NCI-H2107 treated with DMSO at 0.1 percent for 48 hours (cell line): ENCODE results near the gene RABGAP1L.
"Not testable (repeated sequence)": the region's sequence is repeated elsewhere in the genome, so short reads cannot be mapped to it uniquely, and the experiment has no call there.

Experiments used
- DNase-seq: peaks from one replicate; lab custom pipeline; 2025; ENCODE audit not compliant: unreplicated experiment; lab: John Stamatoyannopoulos, UW

The RABGAP1L gene

DNA sequence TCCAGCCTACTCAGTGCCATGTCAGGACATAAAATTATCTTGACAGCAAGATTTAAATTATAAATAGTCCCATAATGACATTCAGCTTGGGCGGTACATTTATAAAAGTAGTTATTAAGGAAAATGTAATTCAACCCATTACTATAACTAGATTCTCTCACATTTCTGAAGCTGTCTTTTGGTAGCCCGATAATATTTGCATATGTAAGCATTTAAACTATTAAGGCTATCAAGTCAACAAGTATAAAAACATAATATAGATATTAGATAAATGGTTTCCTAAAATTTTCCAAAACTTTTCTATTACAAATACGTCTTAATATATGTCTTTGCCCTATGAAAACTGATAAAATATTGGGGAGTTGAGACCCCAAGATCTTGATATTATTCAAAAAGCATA lies 266.8 kb downstream of the RABGAP1L start:
- DNase-seq, result no peak

DNA sequence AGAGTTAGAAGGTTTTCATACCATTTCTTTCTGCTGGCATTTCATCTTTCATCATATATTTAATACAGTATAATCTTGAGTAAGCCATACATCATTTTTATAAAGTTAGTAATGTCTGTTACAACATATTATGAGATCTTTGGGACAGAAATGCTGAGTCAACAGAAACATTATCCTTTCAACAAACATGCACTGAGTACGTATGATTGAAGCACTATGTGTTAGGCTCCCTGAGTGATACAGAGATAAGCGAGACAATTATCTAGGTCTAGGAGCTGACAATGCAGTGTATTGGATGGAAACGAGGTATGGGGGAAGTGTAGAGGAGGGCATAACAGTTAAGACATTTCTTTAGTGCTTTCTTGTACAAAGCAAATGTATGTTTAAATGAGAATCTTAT lies 268.7 kb downstream of the RABGAP1L start:
- no peak for DNase-seq

DNA sequence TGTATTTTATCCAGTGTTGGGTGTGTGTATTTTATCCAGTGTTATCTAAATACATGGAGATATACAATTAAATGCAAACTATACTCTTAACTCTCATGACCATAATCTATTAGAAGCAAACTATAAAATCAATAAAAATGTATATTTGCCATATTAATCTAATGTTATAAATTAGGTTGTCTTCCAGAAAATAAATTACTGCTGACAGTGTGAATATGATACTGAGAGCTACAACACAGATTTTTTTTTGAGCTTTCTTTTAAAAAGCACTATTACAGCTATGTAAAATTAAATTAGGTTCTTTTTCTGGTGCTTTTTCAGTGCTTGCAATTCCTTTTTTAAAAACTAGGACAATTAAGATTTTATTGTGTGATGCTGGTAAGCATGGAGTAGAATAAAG lies 269.4 kb downstream of the RABGAP1L start:
- DNase-seq, result no peak

DNA sequence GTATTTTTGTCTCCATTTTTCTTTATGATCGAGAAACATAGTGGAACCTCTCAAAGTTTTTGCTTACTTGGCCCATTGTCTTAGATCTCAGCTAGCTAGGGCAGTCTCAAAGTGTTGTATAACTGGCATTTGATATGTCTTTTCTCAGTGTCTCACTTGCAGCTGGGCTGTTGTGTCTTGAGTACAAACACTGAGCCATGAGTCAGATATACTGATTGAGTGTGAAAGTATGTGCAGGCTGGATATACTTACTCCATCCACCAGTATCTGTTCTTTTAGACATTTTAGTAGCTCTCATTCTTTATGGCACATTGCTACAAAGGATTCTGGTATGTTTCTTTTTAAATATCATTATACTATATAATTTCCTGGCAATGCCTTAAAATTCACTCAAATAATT lies 274.1 kb downstream of the RABGAP1L start:
- no peak for DNase-seq

DNA sequence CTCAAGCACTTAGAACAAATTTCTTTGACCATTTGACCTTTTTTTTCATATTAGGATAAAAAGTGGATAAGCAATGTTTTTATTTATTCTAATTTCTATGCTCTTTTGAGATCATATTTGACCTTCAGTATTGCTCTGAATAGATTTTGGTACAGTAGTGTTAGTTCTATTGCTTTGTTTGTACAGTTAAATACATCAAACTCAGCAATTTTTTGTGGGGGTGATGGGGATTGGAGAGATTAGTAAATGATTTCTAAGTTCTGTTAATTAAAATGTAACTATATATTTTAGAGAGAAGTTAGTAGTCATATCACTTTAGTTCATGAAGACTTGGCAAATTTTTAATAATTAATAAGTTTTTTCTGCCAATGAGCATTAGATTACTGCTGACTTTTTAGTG lies 286.0 kb downstream of the RABGAP1L start:
- no peak for DNase-seq

DNA sequence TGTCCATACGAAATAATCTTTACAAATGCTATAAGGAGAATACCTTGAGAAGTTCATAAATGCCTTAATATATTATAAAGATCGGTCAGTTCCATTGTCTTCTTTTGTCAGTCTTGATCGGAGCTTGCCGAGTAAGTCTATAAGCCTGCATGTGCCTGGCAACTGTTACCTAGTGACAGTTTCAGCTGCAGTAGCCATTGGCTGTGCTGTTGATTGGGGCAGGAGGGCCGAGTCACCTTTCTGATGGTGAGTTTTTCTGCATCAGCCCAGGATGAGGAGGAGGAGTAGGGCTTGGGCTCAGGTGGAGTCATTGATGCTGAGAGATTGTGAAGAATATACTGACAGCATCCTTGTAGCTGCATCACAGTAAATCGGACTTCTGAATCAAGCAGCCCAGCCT lies 286.5 kb downstream of the RABGAP1L start:
- DNase-seq, result no peak

DNA sequence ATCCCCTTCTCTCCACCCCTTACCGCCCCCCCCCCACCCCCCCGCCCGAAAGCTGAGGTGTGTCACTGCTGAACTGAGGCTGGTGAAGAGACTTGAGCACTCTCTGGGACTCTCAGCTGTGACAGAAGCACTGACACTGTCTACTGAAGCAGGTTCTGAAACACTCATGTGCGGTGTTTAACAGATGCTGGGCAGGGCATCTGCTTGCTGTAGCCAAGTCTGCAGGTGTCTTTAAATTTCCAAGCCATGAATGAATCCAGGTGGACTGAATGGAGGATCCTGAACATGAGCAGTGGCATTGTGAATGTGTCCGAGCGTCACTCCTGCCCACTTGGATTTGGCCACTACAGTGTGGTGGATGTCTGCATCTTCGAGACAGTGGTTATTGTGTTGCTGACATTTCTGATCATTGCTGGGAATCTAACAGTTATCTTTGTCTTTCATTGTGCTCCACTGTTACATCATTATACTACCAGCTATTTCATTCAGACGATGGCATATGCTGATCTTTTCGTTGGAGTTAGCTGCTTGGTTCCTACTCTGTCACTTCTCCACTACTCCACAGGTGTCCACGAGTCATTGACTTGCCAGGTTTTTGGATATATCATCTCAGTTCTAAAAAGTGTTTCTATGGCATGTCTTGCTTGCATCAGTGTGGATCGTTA lies 288.7 kb downstream of the RABGAP1L start, which contains the start of gene GPR52:
Gene GPR52 (plus strand): TSS at position 99 of the 665 bp plus-strand sequence. CDS start 148 bp downstream, at position 247.
- DNase-seq, result no peak

DNA sequence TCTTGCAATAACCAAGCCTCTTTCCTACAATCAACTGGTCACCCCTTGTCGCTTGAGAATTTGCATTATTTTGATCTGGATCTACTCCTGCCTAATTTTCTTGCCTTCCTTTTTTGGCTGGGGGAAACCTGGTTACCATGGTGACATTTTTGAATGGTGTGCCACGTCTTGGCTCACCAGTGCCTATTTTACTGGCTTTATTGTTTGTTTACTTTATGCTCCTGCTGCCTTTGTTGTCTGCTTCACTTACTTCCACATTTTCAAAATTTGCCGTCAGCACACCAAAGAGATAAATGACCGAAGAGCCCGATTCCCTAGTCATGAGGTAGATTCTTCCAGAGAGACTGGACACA lies 289.2 kb downstream of the RABGAP1L start:
- no peak for DNase-seq

DNA sequence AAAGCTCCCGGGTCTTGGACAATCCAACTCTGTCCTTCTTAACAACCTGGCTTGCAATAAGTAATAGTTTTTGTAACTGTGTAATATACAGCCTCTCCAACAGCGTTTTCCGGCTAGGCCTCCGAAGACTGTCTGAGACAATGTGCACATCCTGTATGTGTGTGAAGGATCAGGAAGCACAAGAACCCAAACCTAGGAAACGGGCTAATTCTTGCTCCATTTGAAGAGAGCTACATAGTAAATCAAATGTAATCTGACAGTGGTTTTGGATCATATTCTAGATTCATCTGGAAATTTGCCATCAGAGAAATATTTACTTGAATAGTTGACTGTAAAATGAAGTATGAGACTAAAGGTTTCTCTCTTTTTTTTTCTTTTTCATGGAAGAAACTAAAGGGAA lies 289.7 kb downstream of the RABGAP1L start:
- DNase-seq, result no peak

DNA sequence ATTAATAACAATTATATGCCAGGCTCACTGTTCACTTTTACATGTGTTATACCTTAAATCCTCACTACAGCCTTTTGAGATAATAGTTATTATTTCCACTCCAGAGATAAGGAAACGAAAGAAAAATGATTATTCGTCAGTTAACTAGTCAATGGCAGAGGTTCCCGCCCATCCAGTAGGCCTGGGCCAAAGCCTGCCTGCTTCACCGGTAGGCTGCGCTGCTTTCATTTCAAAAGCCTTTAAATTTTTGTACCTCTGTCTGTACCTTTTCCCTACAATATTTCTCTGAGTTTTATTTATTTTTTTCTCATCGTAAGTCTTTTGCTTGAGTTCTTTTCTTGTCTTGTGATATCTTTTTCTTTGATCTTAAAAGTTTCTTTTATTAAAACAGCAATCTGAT lies 292.1 kb downstream of the RABGAP1L start:
- DNase-seq, result no peak

DNA sequence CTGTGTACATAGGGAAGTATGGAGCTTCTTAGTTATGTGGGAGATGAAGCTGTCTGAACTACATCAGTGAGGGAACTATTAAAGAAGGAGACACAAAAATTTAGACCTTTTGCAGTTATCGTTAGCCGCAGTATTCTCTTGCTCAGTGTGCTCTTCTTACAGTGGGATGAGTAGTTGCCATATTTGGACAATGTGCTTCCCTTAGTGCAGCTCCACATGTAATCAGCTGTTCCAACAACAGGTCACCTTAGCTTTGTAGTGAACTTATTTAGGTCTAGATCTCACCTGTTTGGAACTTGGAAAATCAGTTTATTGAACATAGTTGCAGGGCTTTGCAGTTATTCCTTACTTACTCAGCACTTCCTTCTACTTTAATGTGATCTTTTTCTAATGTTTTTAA lies 306.5 kb downstream of the RABGAP1L start:
- no peak for DNase-seq

DNA sequence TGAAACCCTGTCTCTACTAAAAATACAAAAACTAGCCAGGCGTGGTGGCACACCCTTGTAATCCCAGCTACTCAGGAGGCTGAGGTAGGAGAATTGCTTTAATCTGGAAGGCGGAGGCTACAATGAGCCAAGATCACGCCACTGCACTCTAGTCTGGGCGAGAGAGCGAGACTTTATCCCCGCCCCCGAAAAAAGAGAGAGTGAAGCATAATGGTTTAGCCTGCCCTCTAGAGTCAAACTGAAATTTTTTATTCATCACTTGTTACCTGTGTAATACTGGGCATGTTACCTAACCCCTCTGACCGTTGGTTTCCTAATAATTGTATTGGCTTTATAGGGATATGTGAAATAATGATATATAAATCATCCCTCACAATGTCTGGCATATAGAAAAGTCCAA lies 307.3 kb downstream of the RABGAP1L start:
- DNase-seq, result no peak

DNA sequence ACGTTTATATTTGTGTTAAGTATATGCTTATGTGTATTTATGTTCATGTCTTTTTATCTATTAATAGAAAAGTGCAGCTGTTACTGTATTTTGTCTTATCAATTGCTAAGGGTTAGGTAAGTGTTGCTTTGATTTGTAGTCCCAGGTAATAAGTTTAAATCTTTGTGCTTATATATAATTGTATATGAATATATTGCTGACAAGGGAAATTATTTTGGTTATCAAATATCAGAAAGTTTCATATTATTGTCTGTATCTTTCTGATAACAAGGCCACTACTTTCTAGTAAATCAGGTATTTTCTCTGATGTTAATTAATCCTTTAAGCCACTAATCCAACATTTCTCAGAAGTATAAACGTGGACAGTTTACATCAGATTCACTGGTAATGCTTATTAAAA lies 309.7 kb downstream of the RABGAP1L start:
- no peak for DNase-seq

DNA sequence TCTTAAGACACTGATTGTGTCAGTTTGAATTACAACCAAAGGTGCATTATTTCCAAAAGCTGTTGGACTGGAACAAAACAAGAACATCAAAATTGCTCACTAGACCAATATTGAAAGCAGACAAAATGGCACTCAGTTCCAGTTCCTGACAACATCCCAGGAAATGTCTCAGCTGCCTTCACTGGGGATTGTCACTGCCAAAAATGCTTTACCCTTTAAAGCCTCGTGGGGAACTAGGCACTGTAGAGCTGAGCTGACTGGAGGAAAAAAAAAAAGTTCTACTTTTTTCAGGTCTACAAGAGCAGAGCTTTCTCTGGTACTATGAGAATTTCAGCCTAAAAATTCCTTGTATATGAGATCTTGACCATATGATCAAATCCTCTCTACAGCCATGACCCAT lies 310.4 kb downstream of the RABGAP1L start:
- DNase-seq, result no peak

DNA sequence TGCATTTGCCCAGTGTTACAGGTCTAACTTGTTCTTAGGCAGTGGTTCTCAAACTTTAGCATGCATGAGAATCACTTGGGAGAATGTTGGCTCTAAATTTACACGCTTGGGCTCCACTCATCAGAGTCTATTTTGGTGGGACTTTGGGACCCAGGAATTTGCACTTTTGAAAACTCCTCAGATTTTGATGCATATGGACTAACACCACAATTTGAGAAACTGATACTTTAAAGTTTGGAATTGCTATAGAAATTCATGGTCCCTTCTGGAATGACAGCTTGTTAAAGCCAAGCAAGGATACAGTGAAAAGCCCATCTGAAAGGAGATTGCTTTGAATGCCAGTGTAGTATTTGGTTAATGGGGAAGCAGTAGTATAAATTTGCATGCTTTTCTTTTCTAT lies 320.0 kb downstream of the RABGAP1L start:
- DNase-seq, result no peak

DNA sequence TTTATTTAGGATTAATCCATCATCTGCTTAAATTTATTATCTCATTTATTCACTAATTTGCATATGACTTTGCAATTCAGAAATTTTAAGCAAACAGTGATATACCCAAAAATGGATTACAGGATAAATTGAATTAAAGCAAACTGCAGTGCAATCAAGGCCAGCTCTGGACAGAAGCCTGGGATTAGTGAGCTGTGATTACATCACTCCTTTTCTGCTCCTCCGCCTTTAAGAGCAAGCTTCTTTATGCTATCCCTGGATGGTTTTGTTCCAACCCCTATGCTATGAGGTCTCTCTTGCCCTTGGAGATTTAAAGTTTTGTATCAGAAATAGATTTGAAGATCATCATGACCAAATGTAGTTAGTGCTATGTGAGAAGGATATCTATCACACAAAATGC lies 321.0 kb downstream of the RABGAP1L start:
- no peak for DNase-seq

DNA sequence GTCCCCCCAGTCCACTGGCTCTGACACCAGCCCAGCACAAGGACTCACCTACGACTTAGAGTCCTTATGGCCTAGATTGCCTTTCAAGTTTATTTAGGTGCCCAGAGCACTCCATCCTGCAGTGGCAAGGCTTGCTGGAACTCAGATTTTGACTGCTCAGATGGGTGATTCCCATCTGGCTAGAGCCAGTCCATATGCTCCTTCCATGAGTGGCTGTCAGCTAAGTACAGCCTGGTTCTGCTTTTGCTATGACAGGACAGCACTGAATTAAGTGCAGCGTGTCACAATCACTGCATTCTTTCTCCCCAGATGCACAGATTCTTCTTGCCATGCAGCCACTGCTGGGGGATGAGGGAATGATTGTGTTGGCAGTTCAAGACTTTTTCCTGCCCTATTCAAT lies 332.3 kb downstream of the RABGAP1L start:
- DNase-seq, result no peak

DNA sequence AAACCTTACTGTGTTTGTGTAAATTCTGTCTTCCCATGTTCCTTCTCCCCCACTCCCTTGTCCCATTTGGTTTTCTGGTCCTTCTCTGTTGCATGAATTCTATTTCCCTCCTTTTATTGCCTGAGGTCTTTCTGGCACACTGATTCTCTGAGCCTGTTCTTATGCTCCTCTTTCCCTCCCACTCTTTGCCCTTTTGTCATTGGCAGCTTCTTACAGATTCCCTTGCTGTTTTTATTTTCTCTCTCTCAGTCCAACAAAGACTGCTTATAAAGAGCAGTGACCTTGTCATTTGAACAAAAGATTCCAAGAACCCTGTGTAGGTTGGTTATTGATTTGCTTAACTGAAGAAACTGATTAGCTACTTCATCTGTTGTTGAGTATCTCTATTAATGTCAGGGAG lies 338.2 kb downstream of the RABGAP1L start:
- no peak for DNase-seq

DNA sequence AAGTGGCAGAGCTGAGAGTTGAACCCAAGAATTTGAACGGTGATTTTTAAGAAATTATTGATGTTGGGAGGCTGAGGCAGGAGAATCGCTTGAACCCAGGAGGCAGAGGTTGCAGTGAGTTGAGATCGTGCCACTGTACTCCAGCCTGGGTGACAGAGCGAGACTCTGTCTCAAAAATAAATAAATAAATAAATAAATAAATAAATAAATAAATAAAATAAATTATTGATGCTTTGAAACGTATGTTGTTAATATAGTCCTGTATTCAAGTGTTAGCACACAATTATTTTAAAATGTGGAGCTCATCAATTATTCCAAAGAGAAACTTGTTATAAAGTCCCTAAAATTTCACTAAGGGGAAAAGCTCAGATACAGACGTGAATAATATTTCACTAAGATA lies 357.4 kb downstream of the RABGAP1L start:
- DNase-seq, result not testable (repeated sequence)

DNA sequence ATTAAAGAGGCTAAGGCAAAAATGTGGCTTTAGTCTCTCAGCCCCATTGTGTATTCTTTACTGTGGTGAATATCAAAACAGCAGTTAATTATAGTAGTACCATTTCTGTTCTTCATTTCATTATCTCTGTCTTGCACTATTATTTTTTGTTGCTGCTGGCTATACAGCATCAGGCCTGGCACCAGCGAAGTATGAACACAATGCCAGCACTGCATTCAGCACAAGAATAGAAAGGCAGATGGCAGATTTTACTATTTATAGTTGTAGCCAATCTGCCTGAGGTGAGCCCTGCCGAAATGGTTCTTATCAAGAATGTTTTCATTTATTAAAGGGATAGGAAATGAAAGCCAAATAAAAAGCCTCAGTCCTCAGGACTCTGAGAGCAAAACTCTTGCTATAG lies 360.5 kb downstream of the RABGAP1L start:
- DNase-seq, result no peak

DNA sequence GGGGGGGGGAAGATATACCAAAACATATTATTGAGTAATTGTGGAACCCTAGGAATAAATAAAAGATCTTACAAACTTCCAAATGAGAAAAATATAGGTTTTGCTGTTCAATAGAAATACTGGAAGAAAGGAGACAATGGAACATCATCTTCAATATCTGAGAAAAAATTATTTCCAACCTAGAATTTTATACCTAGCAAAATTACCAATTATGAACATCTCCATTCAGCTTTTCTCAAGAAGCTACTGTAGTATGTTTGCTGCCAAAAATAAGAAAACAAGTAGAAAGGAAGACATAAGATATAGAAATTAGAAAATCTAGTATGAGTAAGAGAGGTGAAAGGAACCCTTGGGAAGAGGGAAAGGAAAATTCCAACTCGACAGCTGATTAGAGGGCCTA lies 372.4 kb downstream of the RABGAP1L start:
- no peak for DNase-seq

DNA sequence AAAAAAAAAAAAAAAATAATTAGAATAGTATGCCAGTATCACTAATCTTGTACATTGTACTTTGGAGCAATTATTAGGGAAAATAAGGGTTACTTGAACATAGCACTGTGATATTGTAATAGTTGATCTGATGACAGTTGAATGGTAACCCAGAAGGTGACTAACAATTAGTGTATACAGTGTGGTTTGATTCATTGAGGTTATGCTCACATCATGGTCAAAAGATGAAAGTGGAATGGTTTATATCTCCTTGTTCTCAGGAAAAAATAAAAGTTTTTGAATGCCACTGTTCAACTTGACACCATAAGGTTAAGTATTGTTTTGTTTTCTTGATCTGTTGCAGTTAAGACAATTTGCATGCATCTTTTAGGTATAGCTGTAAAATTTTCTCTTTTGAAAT lies 375.5 kb downstream of the RABGAP1L start:
- DNase-seq, result no peak

DNA sequence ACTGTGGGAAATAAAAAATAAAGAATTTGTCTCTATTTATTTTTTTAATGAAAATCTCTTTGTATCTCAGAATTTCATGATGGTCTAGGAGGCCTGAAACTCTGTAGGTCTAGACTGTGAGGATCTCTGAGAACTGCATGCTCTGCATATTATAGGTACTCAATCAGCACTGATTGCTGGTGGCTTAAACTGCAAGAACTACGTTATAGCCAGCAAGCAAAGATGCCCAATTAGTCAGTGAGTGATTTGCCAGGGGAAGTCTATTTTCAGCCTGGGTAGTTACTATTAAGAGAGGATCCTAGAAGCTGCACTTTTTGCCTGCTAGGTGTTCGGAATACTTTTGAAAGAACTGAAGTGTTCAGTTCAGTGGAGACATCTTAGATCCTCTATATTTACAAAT lies 375.9 kb downstream of the RABGAP1L start:
- no peak for DNase-seq

DNA sequence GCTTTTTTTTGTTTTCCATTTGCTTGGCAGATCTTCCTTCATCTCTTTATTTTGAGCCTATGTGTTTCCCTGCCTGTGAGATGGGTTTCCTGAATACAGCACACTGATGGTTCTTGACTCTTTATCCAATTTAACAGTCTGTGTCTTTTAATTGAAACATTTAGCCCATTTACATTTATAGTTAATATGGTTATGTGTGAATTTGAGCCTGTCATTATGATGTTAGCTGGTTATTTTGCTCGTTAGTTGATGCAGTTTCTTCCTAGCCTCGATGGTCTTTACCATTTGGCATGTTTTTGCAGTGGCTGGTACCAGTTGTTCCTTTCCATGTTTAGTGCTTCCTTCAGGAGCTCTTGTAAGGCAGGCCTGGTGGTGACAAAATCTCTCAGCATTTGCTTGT lies 384.1 kb downstream of the RABGAP1L start:
- not testable (repeated sequence) for DNase-seq
